Stimulated activated CD8-positive, alpha-beta memory T cell treated with anti-CD3 and anti-CD28 coated beads, Interleukin-7, amount 100 ng/mL, for 48 hours (primary cell): Measurements from ENCODE around the gene RIMKLB.
"Not testable (repeated sequence)": the region's sequence is repeated elsewhere in the genome, so short reads cannot be mapped to it uniquely, and the experiment has no call there.

Experiments used
- DNase-seq, 2 donors: peaks; one replicate each; pipeline ENCODE4 v3.0.0-alpha.2; 2020; ENCODE audit warnings: low read depth in 1 of 2; ENCODE audit errors: extremely low read depth in 1 of 2

Gene RIMKLB

DNA sequence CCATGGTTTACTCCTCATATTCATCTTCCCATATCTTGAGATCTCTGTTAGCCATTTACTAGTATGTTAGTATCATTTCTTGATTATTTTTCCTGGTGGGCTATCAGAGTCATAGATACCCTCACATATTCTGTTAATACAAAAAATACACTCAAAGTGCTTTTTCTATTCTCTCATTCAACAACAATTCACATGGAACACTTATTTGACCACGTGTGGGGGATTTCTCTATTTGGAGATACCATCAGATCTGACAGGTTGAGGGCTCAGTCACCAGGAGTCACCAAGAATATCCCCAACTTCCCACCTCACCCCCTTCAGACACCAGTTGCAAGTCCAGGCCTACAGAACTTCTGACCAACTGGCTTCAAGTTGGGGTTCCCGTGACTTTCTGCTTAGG is 72.7 kb downstream of the RIMKLB start:
- DNase-seq = no peak

DNA sequence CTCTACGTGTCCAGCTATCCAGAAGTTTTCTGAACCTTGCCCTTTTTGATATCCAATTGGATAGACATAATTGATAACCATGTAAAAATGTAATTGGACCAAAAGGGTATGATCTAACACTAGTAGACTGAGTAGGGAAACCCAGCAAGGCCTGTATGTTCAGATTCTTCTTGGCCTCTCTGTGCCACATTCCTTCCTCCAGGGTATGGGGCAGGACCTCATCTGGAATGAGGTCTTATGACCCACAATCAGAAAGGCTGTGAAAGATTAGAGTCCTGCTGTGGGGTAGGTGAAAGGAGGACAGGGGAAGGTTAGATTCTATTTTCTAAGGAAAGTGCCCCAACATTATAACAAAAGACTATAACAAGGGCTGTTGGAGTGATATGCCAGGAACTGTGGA is 73.3 kb downstream of the RIMKLB start:
- no peak for DNase-seq

DNA sequence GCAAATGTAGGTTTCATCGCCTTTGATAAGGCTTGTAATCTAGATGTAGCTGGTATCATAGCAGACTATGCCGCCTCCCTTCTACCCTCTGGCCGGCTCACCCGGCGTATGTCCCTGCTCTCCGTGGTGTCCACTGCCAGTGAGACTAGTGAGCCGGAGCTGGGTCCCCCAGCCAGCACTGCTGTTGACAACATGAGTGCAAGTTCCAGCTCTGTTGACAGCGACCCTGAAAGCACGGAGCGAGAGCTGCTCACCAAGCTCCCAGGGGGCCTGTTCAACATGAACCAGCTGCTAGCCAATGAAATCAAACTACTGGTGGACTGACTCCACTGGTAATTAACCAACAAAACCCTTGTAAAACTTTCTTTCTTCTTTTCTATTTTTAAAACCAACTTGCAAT is 75.7 kb downstream of the RIMKLB start:
- no peak for DNase-seq

DNA sequence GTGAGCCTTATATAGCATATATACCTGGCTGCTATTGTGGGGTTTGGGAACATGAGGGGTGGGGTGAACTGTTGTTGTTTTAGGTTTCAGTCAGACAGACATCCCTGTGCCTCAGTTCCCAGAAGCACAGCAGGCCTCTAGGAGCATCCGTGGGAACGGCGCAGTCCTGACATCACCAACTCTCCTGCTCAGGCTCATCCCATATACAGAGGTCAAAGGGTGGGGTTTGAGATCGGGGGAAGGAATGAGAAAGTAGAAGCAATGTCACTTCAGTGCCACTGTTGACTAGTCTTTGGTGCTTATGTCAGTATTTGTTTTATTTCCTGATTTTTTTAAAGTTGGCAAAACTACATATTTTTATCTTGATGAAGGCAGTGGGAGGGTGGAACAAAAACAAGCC is 81.5 kb downstream of the RIMKLB start:
- DNase-seq = no peak

DNA sequence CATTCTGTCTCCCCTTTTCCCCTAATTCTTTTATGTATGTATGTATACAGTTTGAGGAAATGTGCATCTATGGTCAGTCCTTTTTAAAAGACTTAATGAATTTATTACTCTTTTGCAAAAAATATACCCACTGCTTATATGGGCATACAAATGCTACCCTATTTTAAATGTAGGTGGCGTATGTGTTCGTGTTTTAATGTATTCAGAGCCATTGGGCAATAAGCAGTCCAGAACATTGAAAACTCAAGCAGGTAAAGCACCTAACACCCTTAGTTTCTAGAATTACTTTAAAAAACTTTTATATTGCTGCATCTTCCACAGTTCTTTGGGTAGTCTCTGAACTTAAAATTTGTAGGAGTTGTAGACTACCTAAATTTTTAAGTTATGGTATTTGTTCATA is 82.1 kb downstream of the RIMKLB start:
- no peak for DNase-seq

DNA sequence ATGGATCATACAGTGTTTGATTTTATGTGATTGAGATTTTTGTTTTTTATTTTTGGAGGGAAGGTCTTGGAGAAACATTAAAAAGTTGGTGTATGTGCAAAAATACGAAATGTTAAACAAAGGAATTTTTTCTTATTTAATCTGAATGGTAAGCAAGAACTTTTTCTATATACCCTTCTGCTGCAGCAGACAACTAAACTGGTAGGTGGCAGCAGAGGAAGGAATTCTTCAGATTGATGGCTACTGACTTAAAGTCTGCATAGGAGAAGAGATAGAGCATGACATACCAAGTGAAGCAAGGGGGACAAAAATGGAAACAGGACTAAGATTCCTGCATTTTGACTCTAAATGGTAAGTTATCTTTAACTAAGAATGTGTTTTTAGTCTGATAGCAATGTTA is 82.6 kb downstream of the RIMKLB start:
- DNase-seq = peak in 1 of 2 donors; percentile 0

DNA sequence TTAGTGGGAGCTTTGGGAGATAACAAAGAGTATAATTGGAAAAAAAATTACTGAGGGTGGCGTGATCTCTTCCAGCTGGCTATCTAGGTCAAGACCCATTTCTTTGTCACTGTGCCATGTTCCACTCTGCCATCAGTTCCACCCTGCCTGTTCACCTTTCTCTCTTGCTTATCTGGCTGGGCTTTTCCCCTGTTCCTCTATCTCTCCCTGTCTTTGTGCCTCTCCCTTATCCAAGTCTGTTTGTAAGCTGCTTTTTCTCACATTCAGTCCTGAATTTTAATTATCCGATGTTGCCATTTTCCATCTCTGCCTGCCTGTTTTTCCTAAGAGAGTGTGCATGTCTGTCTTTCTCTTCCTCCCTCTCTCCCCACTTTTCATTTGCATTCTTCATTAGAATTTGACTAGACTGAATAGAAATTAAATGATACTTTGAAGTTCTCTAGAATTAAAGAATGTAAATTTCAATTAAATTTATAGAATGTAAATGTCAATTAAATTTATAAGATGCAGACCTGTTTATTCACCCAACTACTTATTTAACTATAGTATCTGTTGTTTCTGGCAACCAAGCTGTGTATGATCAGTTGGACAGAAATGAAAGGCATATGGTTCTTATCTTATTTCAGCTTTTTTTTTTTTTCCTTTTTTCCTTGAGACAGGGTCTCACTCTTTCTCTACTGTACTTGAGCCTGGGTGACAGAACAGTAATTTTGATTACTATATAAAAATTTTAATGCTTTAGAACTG is 83.8 kb downstream of the RIMKLB start:
- DNase-seq = no peak

DNA sequence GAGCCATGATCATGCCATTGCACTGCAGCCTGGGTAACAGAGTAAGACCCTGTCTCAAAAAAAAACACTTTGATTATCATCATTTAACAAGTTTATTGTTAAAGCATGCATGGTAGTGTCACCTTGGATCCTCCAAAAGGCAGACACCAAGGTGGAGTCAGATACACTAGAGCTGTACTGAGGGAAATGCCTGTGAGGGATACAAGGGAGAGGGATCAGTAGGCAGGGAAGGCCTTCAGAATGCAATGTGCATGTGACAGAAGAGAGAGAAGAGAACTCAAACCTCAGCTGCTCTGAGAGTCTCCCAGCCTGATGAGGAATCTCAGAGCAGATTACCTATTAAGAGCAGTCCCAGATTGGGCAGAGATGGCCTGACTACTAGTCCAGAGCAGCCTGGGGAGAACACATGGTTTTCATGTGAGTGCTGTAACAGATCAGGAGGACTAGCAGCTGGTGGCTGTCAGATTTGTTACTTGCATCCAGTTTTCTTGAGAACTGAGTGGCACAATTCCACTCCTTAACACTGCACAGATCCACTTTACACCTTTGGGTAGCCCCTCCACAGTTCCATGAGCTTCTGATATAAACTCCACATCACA is 86.6 kb downstream of the RIMKLB start:
- no peak for DNase-seq

DNA sequence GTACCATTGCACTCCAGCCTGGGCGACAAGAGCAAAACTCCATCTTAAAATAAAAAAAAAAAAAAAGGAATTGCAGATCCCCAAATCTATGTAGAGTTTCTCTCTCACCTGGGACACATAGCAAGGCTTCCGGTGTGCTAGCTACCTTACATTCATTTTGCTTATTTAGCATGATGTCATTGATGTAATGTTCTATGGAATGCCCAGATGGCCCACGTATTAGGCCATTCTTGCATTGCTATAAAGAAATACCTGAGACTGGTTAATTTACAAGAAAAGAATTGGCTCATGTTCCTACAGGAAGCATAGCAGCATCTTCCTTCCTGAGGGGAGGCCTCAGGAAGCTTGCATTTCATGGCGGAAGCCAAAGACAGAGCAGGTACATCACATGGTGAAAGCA is 87.7 kb downstream of the RIMKLB start:
- DNase-seq = no peak

DNA sequence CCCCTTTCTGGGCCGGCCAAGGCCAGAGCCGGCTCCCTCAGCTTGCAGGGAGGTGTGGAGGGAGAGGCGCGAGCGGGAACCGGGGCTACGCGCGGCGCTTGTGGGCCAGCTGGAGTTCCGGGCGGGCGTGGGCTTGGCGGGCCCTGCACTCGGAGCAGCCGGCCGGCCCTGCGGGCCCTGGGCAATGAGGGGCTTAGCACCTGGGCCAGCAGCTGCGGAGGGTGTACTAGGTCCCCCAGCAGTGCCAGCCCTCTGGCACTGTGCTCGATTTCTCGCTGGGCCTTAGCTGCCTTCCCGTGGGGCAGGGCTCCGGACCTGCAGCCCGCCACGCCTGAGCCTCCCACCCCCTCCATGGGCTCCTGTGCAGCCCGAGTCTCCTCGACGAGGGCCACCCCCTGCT is 89.4 kb downstream of the RIMKLB start:
- not testable (repeated sequence) for DNase-seq

DNA sequence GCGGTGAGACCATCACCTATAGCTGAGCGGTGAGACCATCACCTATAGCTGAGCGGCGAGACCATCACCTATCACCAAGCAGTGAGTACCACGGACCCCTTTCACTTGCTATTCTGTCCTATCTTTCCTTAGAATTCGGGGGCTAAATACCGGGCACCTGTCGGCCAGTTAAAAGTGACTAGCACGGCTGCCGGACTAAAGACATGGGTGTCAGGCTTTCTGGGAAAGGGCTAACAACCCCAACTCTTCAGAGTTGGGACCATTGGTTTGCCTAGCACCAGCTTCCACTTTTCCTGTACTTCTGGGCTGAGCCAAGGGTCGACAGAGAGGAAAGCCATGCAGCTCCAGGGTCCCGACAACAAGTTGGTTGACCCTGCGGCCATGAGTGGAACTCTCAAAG is 90.9 kb downstream of the RIMKLB start:
- not testable (repeated sequence) for DNase-seq

DNA sequence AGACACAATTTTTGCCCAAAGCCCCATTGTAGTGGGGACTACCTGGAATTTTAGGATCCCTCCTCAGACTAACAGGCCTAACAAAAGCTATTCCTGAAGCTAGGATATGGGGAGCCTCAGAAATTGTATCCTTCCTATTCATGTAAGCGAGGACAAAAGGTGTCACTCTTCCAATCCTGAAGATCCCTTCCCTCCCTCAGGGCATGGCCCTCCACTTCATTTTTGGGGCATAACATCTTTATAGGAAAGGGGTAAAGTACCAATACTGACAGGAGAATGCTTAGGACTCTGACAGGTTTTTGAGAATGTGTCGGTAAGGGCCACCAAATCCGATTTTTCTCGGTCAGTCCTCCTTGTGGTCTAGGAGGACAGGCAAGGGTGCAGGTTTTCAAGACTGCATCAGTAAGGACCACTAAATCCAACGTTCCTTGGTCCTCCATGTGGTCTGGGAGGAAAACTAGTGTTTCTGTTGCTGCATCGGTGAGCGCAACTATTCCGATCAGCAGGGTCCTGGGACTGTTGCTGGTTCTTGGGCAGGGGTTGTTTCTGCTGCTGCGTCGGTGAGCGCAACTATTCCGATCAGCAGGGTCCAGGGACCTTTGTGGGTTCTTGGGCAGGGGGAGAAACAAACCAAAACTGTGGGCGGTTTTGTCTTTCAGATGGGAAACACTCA is 91.7 kb downstream of the RIMKLB start:
- not testable (repeated sequence) for DNase-seq

DNA sequence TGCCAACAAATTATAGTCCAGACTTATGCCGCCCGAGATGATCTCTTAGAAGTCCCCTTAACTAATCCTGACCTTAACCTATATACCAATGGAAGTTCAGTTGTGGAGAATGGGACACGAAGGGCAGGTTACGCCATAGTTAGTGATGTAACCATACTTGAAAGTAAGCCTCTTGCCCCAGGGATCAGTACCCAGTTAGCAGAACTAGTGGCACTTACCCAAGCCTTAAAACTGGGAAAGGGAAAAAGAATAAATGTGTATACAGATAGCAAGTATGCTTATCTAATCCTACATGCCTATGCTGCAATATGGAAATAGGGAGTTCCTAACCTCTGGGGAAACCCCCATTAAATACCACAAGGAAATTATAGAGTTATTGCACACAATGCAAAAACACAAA is 95.4 kb downstream of the RIMKLB start:
- DNase-seq = not testable (repeated sequence)

DNA sequence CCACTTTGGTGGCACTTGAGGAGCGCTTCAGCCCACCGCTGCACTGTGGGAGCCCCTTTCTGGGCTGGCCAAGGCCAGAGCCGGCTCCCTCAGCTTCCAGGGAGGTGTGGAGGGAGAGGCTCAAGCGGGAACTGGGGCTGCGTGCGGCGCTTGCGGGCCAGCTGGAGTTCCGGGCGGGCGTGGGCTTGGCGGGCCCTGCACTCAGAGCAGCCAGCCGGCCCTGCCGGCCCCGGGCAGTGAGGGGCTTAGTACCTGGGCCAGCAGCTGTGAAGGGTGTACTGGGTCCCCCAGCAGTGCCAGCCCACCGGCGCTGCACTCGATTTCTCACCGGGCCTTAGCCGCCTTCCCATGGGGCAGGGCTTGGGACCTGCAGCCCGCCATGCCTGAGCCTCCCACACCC is 96.8 kb downstream of the RIMKLB start:
- DNase-seq = not testable (repeated sequence)

DNA sequence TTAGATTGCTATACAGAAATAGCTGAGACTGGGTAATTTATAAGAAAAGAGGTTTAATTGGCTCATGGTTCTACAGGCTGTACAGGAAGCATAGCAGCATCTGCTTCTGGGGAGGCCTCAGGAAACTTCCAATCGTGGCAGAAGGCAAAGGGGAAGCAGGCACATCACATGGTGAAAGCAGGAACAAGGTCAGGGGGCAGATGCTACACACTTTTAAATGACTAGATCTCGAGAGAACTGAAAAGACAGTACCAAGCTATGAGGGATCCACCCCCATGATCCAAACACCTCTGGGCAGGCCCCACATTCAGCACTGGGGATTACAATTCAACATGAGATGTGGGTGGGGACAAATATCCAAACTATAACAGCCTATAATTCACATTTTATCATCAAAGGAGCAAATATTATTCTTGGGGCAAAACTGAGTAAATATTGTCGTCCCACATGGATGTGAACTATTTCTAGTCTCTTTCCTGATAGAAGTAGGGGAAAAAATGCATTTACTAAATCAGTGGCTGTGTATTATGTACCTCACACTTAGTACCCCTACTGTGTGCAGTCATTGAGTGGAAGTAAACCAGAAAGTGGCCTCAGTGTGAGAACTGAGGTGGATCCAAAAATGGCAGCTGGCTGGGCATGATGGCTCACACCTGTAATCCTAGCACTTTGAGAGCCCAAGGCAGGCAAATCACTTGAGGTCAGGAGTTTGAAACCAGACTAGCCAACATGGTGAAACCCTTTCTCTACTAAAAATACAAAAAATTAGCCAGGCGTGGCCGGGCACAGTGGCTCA is 99.2 kb downstream of the RIMKLB start:
- no peak for DNase-seq

DNA sequence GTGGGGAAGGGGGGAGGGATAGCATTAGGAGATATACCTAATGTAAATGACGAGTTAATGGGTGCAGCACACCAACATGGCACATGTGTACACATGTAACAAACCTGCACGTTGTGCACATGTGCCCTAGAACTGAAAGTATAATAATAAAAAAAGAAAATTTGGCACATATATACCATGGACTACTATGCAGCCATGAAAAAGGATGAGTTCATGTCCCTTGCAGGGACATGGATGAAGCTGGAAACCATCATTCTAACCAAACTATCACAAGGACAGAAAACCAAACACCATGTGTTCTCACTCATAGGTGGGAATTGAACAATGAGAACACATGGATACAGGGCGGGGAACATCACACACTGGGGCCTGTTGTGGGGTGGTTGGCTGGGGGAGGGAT is 103.4 kb downstream of the RIMKLB start:
- not testable (repeated sequence) for DNase-seq

DNA sequence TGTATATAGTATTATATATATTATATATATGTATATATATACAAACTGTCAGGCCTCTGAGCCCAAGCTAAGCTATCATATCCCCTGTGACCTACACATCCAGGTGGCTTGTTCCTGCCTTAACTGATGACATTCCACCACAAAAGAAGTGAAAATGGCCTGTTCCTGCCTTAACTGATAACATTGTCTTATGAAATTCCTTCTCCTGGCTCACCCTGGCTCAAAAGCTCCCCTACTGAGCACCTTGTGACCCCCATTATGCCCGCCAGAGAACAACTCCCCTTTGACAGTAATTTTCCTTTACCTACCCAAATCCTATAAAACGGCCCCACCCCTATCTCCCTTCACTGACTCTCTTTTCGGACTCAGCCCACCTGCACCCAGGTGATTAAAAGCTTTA is 107.0 kb downstream of the RIMKLB start:
- not testable (repeated sequence) for DNase-seq

DNA sequence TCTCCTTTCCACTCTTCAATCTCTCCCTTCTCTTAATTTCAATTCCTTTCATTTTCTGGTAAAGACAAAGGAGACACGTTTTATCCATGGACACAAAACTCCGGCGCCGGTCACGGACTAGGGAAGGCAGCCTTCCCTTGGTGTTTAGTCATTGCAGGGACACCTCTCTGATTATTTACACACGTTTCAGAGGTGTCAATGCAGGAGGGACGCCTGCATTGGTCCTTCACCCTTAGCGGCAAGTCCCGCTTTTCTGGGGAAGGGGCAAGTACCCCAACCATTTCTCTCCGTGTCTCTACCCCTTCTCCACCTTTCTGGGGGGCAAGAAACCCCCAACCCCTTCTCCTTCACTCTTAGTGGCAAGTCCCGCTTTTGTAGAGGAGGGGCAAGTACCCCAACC is 107.7 kb downstream of the RIMKLB start:
- not testable (repeated sequence) for DNase-seq

DNA sequence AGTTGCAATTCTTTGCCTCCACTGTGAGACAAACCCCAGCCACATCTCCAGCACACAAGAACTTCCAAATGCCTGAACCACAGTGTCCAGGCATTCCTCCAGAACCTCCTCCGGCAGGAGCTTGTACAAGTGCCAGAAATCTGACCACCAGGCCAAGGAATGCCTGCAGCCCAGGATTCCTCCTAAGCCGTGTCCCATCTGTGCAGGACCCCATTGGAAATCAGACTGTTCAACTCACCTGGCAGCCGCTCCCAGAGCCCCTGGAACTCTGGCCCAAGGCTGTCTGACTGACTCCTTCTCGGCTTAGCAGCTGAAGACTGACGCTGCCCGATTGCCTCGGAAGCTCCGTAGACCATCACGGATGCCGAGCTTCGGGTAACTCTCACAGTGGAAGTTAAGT is 109.3 kb downstream of the RIMKLB start:
- DNase-seq = not testable (repeated sequence)

DNA sequence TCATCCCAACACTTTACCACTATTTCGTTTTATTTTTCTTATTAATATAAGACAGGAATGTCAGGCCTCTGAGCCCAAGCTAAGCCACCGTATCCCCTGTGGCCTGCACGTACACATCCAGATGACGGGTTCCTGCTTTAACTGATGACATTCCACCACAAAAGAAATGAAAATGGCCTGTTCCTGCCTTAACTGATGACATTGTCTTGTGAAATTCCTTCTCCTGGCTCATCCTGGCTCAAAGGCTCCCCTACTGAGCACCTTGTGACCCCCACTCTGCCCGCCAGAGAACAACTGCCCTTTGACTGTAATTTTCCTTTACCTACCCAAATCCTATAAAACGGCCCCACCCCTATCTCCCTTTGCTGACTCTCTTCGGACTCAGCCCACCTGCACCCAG is 112.3 kb downstream of the RIMKLB start:
- DNase-seq = not testable (repeated sequence)
